DMS79 treated with DMSO at 0.1 percent for 48 hours (cell line): ENCODE results near the gene GOLPH3.

Experiments used
- DNase-seq: peaks from one replicate; lab custom pipeline; 2025; lab: John Stamatoyannopoulos, UW

Gene GOLPH3

DNA sequence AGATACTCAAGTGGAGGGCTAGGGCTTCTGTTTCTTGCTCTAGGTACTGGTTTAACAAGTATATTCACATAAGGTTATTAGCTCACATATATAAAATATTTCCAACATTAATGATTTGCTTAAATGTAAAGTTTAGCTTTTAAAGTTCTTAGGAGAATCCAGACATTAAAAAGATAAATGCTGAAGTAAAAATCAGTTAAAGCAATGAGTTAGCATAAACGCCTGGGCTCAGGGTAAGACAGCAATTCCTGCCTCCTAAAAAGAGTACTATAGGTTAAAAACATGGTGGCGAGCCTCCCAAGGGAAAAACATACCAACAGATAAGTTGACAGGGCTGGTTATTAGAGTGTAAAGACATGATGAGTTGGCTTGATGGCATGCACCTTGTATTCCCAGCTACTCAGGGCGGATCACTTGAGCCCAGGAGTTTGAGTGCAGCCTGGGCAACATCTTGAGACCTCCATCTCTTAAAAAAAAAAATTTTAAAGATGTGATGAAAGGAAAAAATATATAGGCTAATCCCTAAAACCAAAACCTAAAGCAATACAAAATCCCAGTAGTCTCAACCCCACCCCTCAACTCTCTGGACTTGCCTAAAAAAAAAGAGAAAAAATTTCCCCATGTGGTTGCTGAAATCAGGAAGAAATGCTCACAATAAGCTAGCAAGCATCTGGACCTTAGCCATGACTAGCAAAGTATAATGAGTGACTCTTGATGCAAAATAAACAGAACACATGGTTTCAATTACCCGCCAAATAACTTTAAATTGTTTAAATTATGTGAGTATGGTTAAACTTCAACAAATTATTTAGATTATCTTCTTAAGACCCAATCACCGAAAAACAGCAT lies 3.6 kb downstream of the GOLPH3 start:
- no peak for DNase-seq

DNA sequence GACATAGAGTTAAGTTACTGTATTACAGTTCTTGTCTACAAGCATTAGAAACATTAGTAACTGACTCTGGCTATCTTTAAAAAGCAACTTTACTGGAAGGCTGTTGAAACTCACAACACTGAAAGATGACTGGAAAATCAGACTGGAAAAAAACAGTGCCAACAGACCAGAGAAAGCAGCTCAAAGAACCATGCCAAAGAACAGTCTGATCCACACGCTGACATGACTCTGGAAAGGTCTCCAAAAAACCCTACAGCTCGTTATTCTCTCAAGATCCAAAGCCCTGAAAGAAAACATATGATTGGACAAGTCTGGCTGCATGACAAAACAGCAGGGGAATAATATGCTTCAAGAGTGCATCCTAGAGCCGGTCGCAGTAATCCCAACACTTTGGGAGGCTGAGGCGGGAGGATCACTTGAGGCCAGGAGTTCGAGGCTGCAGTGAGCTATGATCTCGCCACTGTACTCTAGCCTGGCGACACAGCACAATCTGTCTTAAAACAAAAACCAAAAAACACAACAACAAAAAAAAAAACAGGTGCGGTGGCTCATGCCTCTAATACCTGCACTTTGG lies 5.6 kb downstream of the GOLPH3 start:
- DNase-seq = no peak

DNA sequence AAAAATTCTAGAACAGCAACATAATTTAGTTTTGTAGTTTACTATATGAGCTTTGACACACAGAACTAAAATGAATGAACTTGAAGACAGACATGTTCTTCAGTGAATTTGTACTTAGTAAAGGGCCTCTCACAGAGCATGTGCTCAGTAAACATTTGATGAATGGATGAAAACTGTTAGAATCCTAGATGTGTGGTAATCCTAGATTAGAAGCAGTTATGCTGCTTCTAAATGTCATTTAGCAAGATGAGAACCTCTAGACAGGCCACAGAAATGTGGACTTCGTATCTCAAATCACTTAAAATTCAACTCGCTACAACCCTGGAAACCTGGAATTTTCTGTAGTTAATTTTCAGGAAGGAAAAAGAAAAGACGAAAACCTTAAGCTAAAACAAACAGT lies 8.5 kb downstream of the GOLPH3 start:
- DNase-seq = no peak

DNA sequence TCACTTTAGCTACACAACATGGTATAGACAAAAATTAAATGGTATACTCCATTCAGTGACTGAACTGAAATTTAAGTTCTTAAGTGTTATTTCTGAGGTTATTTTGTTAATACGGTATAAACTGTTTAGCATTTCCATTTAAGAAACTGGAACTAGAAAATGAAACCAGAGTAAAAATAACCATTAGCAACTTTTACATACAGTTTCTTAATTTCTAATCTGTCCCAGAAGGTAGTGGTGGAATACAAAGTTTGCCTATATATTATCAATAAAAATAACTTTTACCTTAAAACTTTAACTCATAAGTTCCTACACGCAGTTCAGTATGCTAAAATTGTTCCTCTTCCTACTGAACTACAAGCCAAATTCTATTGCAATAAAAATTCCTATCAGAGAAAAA lies 10.3 kb downstream of the GOLPH3 start:
- DNase-seq = no peak

DNA sequence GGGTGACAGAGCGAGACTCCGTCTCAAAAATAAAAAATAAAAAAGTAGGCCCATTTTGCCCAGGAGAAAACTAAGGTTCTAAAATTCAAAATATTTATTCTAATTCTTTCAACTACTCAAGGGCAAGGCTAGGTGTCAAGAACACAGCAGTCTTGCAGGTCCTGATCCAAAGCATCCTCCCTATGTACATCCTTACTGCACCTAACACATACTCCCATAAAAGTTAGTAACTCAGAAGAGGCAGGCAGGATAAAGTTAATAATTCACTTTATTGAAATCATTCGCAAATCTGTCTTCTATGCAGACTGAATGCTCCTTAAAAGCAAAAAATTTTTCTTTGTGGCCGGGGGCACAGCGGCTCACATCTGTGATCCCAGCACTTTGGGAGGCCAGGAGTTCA lies 11.1 kb downstream of the GOLPH3 start:
- no peak for DNase-seq

DNA sequence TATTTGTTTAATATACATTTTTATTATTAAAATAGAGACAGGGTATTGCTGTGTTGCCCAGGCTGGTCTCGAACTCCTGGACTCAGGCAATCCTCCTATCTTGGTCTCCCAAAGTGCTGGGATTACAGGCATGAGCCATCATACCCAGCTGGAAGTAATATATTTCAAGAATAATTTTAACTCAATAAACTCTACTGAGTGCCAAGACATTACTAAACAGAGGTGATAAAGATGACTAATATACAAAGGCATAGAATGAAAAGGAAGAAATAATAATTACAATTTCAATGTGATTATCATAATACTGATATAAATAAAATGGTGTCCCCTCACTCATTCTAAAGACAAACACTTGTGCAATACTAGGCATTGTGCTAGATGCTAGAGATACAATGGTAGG lies 13.9 kb downstream of the GOLPH3 start:
- no peak for DNase-seq

DNA sequence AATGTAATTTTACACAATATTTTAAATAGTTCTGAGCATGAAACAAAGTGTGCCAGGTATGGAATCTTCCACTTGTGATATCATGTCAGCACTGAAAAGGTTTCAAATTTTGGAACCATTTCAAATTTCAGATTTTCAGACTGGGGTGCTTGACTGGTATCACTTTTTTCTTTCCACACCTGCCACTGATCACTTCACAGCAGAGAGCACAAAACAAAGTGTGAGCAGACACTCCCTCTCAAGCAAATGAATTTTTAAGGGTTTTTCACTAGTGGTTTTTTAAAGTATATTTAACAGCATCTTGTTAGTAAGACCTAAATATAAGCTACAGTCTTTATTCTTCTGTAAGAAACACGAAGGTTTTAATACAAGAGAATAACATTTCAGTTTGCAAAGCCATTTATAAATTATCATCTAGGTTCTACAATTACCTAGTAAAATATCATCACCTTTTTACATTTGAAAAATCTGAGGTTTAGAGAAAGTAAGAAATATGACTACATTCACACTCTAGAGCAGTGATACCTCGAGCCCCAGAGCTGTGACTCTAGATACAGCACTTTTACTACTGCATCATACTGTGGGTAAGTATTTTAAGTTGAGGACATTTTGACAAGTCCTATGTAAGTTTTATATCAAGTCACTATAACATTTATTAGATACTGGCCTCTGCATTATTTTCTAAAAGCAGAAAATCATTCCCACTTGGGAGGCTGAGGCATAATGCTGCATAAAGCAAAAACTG lies 14.6 kb downstream of the GOLPH3 start:
- DNase-seq = no peak

DNA sequence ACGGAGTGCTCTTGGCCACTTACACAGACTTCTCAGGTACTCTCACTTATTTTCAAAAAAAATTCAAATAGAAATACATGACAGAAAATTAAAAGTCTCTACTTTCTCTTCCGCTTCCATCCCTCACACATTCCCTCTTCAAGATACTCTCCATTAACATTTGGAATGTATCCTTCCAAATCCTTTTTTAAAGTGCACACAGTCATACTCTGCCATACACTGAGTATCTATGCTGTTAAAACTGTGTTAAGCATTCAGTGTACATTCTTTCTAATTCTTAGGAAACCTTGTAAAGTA lies 15.5 kb downstream of the GOLPH3 start:
- no peak for DNase-seq

DNA sequence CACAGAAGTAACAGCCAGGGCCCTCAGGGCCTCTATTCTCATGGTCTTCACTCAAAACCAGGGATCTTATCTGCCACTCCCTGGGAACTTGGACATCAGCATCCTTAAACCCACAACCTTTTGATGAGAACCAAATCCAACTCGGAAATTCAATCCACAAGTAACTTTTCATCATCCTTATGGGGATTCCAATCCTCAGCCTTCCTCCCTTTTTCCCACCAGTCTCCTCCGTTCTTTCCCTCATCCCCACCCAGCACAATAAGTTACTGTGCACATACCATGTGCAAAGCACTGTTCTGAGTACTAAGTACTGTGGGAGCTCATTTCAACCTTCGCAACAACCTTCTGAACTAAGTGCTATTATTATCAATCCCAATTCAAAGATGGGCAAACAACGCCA lies 17.0 kb downstream of the GOLPH3 start:
- DNase-seq = no peak

DNA sequence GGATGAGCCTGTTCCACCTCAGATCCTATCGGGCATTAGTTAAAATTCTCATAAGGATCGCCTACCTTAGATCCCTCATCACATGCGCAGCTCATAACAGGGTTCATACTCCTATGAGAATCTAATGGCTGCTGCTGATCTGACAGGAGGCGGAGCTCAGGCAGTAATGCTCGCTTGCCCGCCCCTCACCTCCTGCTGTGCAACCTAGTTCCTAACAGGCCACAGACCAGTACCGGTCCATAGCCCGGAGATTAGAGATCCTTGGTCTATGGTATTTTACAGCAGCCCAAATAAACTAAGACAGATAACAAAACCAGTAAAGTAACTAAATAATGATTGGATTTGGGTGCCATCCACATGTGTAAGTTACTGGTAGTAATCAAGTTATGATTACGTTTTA lies 17.5 kb downstream of the GOLPH3 start:
- no peak for DNase-seq

DNA sequence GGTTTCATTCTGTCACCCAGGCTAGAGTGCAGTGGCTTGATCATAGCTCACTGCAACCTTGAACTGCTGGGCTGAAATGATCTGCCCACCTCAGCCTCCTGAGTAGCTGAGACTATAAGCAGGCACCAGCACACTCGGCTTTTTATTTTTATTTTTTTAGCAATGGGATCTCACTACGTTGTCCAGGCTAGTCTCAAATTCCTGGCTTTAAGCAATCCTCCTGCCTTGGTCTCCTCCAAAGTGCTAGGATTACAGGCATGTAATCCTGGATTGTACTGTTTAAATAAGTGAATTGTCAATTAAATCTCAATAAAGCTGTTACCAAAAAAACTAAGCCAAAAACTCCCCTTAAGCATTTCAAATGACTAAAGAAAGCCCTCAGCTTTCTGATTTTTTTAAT lies 18.9 kb downstream of the GOLPH3 start:
- no peak for DNase-seq

DNA sequence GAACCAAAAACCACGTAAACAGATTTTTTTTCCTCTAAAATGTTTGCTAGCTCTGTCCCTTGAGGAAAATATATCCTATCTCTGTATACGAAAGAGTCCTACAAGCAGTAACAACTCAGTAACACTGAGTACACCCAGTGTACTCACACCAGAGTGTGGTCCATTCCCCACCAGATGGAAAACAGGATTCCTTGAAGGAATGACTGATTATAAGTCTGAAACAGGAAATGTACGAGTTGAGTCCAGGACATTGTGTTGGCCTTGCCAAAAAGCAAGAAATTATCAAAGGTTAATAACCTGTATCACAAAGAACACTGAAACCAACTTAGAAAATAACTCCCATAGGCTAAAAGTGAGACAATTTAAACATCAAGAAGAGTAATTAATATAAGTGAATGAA lies 20.4 kb downstream of the GOLPH3 start:
- no peak for DNase-seq

DNA sequence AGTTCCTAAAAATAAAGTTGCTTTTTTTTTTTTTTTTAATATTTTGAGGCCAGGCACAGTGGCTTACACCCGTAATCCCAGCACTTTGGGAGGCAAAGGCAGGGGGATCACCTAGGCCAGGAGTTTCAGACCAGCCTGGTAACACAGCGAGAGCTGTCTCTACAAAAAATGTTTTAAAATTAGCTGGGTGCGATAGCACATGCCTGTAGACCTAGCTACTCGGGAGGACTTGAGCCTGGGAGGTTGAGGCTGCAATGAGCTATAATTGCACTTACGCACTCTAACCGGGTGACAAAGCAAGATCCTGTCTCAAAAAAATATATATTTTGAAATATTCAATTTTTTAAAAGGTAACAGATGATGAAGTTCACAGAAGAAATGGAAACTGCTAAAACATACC lies 22.9 kb downstream of the GOLPH3 start:
- DNase-seq = no peak

DNA sequence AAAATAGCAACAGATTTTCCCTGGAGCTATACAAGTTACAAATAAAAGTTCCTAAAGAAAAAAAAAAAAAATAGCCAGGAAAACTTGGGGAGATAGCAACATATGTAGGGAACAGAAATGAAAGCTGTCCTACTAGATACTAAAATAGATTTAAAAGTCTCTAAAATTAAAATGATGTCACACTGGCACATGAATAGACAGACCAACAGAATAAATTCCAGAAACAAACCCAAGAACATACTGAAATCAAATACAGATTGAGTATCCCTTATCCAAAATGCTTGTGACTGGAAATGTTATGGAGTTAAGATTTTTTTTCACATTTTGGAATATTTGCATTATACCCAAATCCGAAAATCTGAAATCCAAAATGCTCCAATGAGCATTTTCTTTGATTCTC lies 23.8 kb downstream of the GOLPH3 start:
- no peak for DNase-seq

DNA sequence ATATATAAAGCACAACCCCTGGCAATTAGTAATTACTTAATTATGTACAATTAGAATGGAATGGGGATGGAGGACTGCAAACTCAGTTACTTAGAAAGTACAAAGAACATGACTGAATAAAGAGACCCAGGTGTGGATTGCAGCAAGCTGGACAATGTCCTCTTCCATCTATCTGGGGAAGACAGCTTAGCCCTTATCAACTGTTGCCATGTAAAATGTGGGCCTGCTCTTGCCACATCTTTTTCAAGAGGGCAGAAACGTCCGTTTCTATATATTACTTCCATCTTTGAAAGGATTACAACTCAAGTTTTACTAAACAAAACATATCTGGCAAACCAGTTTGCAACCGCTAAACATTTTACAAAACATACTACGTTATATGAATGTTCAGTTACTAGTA lies 26.2 kb downstream of the GOLPH3 start:
- DNase-seq = no peak

DNA sequence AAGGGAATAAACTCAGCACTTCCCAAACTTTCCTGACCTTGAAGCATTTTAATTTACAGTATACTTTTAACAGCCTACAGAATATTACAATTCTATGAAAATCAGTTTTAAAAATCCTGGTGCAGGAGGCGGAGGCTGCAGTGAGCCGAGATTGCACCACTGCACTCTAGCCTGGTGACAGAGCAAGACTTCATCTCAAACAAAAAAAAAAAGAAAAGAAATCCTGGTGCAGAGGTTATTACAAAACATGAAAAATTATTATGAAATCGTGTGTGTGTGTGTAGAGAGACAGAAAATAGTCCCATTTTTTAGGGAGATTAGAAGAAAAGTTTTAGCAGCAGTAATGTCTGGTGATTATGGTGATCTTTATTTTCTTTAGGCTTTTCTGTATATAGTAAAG lies 26.9 kb downstream of the GOLPH3 start:
- DNase-seq = no peak

DNA sequence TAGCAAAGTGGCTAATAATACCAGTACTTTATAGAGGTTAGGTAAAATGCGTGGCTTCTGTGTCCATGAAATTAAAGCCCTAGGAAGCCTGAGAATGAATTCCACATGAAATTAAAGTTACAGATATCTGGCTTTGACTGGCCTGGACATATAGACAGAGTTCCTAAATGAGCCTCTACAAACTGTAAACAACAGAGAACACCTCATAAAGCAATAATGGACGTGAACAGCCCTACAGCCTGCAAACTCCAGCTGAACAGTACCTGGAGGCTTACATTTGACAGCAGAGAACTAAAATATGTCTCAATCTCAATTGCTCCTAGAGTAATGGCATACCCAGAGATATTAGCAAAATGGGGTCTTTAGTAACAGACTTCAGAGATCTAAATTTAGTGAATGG lies 28.7 kb downstream of the GOLPH3 start:
- no peak for DNase-seq

DNA sequence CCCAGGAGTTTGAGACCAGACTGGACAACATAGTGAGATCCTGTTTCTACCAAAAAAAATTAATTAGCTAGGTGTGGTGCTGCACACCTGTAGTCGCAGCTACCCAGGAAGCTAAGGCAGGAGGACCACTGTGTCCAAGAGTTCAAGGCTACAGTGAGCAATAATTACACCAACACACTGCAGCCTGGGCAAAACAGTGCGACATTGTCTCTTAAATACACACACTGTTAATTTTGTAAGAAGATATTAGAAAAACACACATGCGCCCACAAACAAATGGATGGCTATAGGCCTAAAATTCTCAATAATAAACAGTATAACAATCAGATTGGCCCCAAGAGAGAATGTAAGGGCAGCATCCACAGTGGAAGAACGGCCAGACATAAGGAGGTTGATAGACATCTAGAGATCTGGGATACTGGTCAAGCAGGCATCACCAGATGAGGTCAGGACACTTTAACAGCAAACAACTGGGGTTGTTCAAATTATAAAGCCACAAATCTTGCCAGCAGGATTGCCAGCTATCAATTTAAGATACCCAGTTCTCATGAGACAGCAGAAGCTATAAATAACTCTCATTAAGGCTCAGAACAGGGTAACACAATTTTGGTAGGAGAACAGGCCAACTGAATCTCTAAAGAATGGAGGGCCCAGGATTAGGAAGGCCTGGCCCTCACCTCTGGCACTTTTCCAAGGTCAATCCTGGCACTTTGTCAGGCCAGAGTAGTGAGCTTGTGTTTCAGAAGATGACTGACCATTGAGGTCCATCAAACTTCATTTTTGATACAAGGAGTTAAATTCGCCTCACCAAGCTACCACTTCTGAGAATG lies 29.5 kb downstream of the GOLPH3 start:
- DNase-seq = no peak

DNA sequence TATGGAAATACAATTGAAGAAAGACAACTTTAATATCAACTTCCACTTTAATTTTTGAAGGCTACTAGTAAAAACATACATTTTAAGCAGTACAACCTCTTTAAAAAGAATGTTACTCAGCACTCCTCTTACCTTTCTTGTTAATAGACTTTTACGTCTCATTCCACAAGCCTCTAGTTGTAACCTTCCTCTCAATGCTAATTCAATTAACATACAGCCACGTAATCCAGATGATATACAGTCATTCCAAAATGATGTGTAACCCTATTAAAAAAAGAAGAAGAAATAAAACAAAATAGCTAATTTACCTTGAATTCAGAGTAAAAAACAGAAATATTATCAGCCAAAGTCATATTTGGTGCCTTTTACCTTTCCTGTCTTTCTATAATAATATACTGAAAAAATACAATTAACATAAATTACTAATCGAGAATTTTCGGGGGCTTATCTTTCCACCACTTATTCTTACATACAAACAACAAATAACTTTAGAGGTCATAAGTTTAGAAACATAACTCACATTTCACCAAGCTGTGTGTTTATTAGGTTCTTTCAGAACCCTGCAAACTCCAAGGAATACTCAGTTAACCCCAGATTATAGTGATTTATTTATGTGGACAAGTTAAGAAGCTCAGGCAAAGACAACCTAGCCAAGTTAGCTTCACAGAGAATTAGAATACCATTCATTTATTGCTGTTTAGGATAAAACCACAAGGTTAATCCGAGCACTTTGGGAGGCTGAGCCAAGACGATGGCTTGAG lies 30.3 kb downstream of the GOLPH3 start:
- DNase-seq = no peak

DNA sequence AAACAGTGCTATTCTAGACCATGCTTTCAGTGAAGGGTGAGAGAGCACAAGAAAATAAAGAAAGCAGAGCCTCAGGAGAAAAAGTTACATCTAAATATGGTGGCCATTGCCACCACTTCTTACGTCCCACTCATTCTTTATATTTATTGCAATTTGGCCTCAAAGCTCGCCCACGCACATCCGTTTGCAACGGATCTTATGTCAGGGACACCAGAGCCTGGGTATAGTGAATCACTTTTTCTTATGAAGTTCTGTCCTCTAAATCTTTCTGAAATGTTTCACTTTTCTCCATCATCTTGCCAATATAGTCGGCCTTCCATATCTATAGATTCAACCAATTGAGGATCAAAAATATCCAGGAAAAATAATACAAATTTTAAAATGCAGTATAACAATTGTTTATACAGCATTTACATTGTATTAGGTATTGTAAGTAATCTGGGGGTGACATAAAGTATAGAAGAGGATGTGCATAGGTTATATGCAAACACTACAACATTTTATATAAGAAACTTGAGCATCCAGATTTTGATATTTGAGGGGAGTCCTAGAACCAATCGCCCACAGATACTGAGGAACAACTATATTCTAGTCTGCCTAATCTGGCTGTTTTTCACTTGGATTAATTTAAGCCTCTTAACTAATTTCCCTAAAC lies 35.2 kb downstream of the GOLPH3 start:
- no peak for DNase-seq

DNA sequence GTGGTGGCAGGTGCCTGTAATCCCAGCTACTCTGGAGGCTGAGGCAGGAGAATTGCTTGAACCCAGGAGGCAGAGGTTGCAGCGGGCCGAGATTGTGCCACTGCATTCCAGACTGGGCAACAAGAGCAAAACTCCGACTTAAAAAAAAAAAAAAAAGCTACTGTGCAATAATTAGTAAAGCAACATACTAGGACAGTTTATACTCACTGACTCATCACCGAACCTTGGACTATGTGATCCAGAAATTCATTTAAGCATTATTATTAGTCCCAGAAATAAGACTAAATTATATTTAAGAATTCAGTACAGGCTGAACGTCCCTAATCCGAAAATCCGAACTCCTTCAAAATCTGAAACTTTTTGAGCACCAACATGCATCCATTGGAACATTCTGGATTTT lies 37.8 kb downstream of the GOLPH3 start:
- DNase-seq = no peak
